ENCODE measurements around the gene FCGR1A.
A peak's percentile ranks its signal among the peaks of the same experiment; 100 is the strongest.
"Not testable (repeated sequence)": the region's sequence is repeated elsewhere in the genome, so short reads cannot be mapped to it uniquely, and the experiment has no call there.

FCGR1A gene

GRCh38 chr1:149778313-149778712 is 4.2 kb upstream of the FCGR1A start:
- not testable (repeated sequence) for DNase-seq

GRCh38 chr1:149781413-149781984 is 995 bp upstream of the FCGR1A start:
- DNase-seq, result not testable (repeated sequence)

- DNase-seq, result not testable (repeated sequence)
These were observed 795 bp downstream of the FCGR1A start for GRCh38 chr1:149783289-149783688.

- DNase-seq, result not testable (repeated sequence)
These were observed 1.4 kb downstream of the FCGR1A start for GRCh38 chr1:149783868-149784267.

- DNase-seq, result not testable (repeated sequence)
These were observed 5.4 kb downstream of the FCGR1A start for GRCh38 chr1:149787688-149788451.

GRCh38 chr1:149792502-149792901 is 10.0 kb downstream of the FCGR1A start:
- DNase-seq, result peak; percentile 3 to 28

- peak; percentile 25 to 39 for DNase-seq
These were observed 10.5 kb downstream of the FCGR1A start for GRCh38 chr1:149792912-149793515.

- not testable (repeated sequence) for DNase-seq
These were observed 11.4 kb downstream of the FCGR1A start for GRCh38 chr1:149793885-149794284.

GRCh38 chr1:149801628-149802027 is 19.1 kb downstream of the FCGR1A start:
- DNase-seq, result not testable (repeated sequence)

- DNase-seq, result not testable (repeated sequence)
These were observed 22.1 kb downstream of the FCGR1A start for GRCh38 chr1:149804417-149805080.

GRCh38 chr1:149810697-149811405 is 28.4 kb downstream of the FCGR1A start:
- DNase-seq, result not testable (repeated sequence)

GRCh38 chr1:149811514-149811889 is 29.0 kb downstream of the FCGR1A start:
- not testable (repeated sequence) for DNase-seq

- peak; percentile 78 to 92 for DNase-seq
These were observed 29.7 kb downstream of the FCGR1A start for GRCh38 chr1:149811890-149812829.

GRCh38 chr1:149812893-149813801 is 30.7 kb downstream of the FCGR1A start:
- DNase-seq, result peak; percentile 32 to 80

- not testable (repeated sequence) for DNase-seq
These were observed 37.9 kb downstream of the FCGR1A start for GRCh38 chr1:149820387-149820786.

- not testable (repeated sequence) for DNase-seq
These were observed 44.1 kb downstream of the FCGR1A start for GRCh38 chr1:149826555-149826954.

GRCh38 chr1:149831764-149832315 is 49.3 kb downstream of the FCGR1A start:
- not testable (repeated sequence) for DNase-seq

- DNase-seq, result not testable (repeated sequence)
These were observed 50.0 kb downstream of the FCGR1A start for GRCh38 chr1:149832316-149833126.

- not testable (repeated sequence) for DNase-seq
These were observed 50.6 kb downstream of the FCGR1A start for GRCh38 chr1:149833144-149833543.

All from hippocampal formation (tissue), 2 donors.